ENCODE measurements around the gene BPIFB6. TPM values are rescaled to one million over a fixed set of nuclear protein-coding genes. Genes with fewer than 3 reads are reported as not detected.

BPIFB6 gene
- total RNA-seq, 1 experiment from 2014 or later: not detected

DNA sequence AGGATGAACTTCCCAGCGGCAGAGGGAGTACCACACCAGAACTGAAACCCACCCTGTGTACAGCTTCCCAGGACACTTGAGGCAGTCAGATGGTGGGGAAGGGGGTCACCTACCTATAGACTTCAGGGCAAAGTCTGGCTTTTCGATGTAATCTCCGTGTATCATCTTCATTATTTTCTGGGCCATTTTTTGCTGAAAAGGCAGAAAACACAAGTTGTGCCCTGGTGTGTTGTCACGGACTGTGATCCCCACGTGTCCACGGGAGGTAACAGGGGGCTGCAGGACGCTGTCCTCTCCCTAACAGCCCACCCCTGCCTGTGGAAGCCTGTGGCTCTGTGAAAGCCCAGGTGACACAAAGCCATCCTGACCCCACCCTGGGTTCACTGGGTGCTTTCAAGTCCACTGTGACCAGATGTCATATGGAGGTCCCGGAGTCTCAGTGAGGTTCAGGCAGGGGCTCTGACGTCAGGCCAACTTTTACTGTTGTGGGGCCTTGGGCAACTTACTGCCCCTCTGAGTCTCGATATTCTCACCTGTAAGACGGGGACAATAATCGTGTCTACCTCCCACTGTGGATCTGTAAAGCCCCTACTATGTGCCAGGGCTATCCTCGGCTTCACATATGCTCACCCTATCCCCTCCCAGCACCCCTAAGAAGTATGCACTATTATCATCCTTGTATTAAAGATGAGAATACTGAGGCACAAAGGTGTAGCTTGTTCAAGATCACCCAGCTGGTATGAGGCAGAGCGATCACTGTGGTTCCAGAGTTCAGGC, 41.8 kb upstream of the BPIFB6 start:
- Histone ChIP-seq H3F3A (ENCODE audit: insufficient read depth, low read depth) (no peaks in the 10 kb centered on the region), H3K4me2 (no peak overlapping the region), H4K20me1 (ENCODE audit: insufficient read depth) (no peaks in the 10 kb centered on the region), H3K27ac (no peak overlapping the region), H3K9me3 (ENCODE audit: insufficient read depth, low read depth) (no peaks in the 10 kb centered on the region), H3K27me3 (ENCODE audit: insufficient read depth, low read depth) (peaks cover 77% of the 10 kb centered on the region), H3K4me1 (replicated peaks; ENCODE audit: insufficient read depth) (no peaks in the 10 kb centered on the region), H3K4me3 (no peak overlapping the region), H3K36me3 (ENCODE audit: low read depth) (no peaks in the 10 kb centered on the region), H3K9me2 (ENCODE audit: insufficient read depth) (no peaks in the 10 kb centered on the region), H2AFZ (no peak overlapping the region), H3K79me2 (ENCODE audit: low read depth) (no peaks in the 10 kb centered on the region)
- intact Hi-C loops (cut with micrococcal nuclease; ENCODE audit: unreplicated experiment): no loop called here
- BruUV-seq (replicated peaks): no TSS peak
- CTCF ChIA-PET: no interaction called here
- TF ChIP-seq, protein P1, sequence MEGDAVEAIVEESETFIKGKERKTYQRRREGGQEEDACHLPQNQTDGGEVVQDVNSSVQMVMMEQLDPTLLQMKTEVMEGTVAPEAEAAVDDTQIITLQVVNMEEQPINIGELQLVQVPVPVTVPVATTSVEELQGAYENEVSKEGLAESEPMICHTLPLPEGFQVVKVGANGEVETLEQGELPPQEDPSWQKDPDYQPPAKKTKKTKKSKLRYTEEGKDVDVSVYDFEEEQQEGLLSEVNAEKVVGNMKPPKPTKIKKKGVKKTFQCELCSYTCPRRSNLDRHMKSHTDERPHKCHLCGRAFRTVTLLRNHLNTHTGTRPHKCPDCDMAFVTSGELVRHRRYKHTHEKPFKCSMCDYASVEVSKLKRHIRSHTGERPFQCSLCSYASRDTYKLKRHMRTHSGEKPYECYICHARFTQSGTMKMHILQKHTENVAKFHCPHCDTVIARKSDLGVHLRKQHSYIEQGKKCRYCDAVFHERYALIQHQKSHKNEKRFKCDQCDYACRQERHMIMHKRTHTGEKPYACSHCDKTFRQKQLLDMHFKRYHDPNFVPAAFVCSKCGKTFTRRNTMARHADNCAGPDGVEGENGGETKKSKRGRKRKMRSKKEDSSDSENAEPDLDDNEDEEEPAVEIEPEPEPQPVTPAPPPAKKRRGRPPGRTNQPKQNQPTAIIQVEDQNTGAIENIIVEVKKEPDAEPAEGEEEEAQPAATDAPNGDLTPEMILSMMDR (conservative IDR thresholded peaks at IDR 0.05): no peak
- no peak for TF ChIP-seq EZH2 (IDR thresholded peaks at IDR 0.05; ENCODE audit: low read depth)
- no peak for DNase-seq
- POLR2A ChIA-PET (ENCODE audit: unreplicated experiment): interaction anchor here (0.5 kb wide), 1 partner anchor 1046 kb away, joined by 4 read pairs; no protein-coding TSS in a partner anchor

DNA sequence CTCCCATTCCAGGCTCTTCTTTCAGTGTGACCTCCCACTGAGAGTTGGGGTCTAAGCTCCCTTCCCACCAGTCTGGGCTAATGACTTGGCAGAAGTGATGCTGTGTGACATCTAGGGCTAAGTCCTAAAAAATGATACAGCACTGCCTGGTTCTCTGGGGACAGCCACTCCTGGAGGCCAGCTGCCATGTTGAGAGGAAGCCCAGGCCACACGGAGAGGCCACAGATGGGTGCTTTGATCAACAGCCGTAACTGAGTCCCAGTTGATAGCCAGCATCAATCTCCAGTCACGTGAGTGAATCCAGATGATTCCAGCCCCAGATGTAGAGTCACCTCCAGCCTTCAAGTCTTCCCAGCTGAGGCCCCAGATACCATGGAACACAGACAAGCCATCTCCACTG, 41.0 kb upstream of the BPIFB6 start:
- peaks cover 75% of the 10 kb centered on the region for H3K27me3 ChIP-seq (ENCODE audit: insufficient read depth, low read depth)
- no peaks in the 10 kb centered on the region for H3F3A ChIP-seq (ENCODE audit: insufficient read depth, low read depth)
- H3K36me3 ChIP-seq (ENCODE audit: low read depth): no peaks in the 10 kb centered on the region
- no peaks in the 10 kb centered on the region; the same call in 1 of the 2 replicates for H3K9me3 ChIP-seq (ENCODE audit: insufficient read depth, low read depth)
- ChIA-PET POLR2A (ENCODE audit: unreplicated experiment) (no interaction called here), CTCF (interaction anchor here (0.6 kb wide), 1 partner anchor 976 kb away, joined by 3 read pairs; no protein-coding TSS in a partner anchor)
- H3K9me2 ChIP-seq (ENCODE audit: insufficient read depth): no peaks in the 10 kb centered on the region
- no peaks in the 10 kb centered on the region for H4K20me1 ChIP-seq (ENCODE audit: insufficient read depth)
- BruUV-seq (replicated peaks): no TSS peak
- intact Hi-C loops (cut with micrococcal nuclease; ENCODE audit: unreplicated experiment): no loop called here
- no peak overlapping the region for H3K4me3 ChIP-seq
- no peak for DNase-seq
- no peaks in the 10 kb centered on the region for H3K4me1 ChIP-seq (replicated peaks; ENCODE audit: insufficient read depth)
- TF ChIP-seq, protein P1 (conservative IDR thresholded peaks at IDR 0.05): no peak
- no peak for TF ChIP-seq EZH2 (IDR thresholded peaks at IDR 0.05; ENCODE audit: low read depth)
- H3K27ac ChIP-seq: no peak overlapping the region
- no peaks in the 10 kb centered on the region for H3K79me2 ChIP-seq (ENCODE audit: low read depth)
- no peak overlapping the region for H2AFZ ChIP-seq
- no peak overlapping the region for H3K4me2 ChIP-seq

DNA sequence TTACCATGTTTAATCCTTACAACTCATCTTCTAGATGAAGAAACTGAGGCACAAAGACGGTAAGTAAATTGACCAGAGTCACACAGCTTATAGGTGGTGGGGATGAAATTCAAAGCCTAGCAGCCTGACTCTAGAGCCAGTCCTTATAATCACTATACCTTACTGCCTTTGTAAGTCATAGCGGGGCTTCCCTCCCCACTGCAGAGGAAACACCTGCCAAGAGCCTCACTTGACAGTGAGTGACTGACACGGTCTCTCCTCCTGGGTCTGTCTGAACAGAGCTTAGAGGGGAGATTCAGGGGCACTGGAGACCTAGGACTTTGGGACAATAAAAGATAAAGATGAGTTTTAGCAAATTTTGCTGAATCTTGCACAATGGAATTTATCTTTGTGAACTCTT, 40.1 kb upstream of the BPIFB6 start:
- TF ChIP-seq, protein P1 (conservative IDR thresholded peaks at IDR 0.05): no peak
- TF ChIP-seq EZH2 (IDR thresholded peaks at IDR 0.05; ENCODE audit: low read depth): no peak
- Histone ChIP-seq H3K9me3 (ENCODE audit: insufficient read depth, low read depth) (no peaks in the 10 kb centered on the region; the same call in 1 of the 2 replicates), H2AFZ (no peak overlapping the region), H3K4me2 (no peak overlapping the region), H3K4me1 (replicated peaks; ENCODE audit: insufficient read depth) (no peaks in the 10 kb centered on the region), H4K20me1 (ENCODE audit: insufficient read depth) (no peaks in the 10 kb centered on the region), H3K79me2 (ENCODE audit: low read depth) (no peaks in the 10 kb centered on the region), H3F3A (ENCODE audit: insufficient read depth, low read depth) (no peaks in the 10 kb centered on the region), H3K36me3 (ENCODE audit: low read depth) (no peaks in the 10 kb centered on the region), H3K27me3 (ENCODE audit: insufficient read depth, low read depth) (peaks cover 73% of the 10 kb centered on the region), H3K27ac (no peak overlapping the region), H3K4me3 (no peak overlapping the region), H3K9me2 (ENCODE audit: insufficient read depth) (no peaks in the 10 kb centered on the region)
- ChIA-PET CTCF (no interaction called here), POLR2A (ENCODE audit: unreplicated experiment) (no interaction called here)
- BruUV-seq (replicated peaks): no TSS peak
- intact Hi-C loops (cut with micrococcal nuclease; ENCODE audit: unreplicated experiment): no loop called here
- no peak for DNase-seq
